ENCODE results near the gene OR5B12. TPM values are rescaled to one million over a fixed set of nuclear protein-coding genes. Genes with fewer than 3 reads are reported as not detected.
"Not testable (repeated sequence)": the region's sequence is repeated elsewhere in the genome, so short reads cannot be mapped to it uniquely, and the experiment has no call there.

Gene OR5B12
- total RNA-seq: not detected

DNA sequence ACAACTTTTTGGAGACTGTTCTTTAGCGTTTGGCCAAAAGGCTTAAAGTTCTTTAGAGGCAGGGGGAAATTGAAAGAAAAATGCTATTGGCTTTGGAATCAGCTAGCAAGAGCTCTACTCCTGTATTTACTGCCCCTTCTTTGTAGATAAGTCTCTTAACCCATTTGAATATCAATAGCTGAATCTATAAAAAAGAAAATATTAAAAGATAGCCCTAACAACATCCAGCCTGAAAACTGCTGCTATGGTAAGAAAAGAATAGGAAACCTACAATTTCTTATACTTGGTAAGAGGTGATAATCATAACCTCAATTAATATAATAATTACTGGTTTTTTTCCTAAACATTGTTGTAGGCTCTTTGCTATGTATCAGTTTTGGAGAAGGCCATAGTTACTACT lies at the start of gene OR5B12:
OR5B12 (minus strand) TSS at position 101 of the 400 bp plus-strand sequence. CDS start 2,085 bp downstream, outside the sequence.
- FAIRE-seq (no peak), DNase-seq (ENCODE audit: low spot score in 2 of 2) (no peak)

DNA sequence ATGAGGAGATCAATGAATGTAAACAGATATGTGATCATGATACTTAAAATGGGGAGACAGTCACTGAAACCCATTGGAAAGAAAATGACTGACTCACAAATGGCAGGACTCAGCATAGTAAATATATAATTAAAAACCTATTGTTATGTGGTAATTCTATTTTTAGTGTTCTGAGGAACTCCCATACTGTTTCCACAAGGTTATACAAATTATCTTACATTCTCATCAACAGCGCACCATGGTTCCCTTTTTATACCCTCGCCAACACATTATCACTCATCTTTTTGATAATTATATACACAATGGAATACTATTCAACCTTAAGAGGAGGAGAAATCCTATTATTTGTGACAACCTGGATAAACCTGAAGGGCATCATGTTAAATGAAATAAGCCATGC lies 48.8 kb upstream of the OR5B12 start:
- no peak for FAIRE-seq

DNA sequence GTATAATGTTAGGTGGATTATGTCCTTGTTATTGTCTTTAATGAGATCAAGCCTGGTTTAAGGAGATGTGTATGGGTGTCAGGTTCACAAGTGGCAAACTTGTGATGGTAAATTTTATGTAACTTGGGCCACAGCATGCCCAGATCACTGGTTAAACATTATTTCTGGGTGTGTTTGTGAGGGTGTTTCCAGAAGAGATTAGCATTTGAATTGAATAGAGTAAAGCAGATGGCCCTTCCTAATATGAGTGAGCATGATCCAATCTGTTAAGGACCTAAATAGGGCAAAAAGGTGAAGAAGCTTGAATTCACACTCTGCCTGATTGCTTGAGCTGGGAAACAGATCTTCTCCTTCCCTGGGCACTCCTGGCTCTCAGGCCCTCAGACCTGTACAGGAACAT lies 45.1 kb upstream of the OR5B12 start:
- FAIRE-seq (no peak), DNase-seq (ENCODE audit: low spot score in 2 of 2) (no peak)

More for the DNA sequence above, 48.8 kb upstream of the OR5B12 start:
- no peak for DNase-seq (ENCODE audit: low spot score in 2 of 2)

DNA sequence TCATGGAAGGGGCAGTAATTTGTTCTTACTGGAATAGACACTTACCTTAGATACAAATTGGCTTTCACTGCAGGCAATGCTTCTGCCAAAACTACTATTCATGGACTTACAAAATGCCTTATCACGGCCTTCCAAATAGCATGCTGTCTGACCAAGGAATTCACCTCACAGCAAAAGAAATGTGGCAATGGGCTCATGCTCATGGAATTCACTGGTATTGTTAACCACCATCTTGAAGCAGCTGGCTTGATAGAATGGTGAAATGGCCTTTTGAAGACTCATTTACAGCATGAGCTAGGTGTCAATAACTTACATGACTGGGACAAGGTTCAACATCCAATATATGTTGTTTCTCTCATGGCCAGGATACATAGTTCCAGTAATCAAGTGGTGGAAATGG lies 43.9 kb upstream of the OR5B12 start:
- FAIRE-seq: no peak
- DNase-seq (ENCODE audit: low spot score in 2 of 2): no peak

DNA sequence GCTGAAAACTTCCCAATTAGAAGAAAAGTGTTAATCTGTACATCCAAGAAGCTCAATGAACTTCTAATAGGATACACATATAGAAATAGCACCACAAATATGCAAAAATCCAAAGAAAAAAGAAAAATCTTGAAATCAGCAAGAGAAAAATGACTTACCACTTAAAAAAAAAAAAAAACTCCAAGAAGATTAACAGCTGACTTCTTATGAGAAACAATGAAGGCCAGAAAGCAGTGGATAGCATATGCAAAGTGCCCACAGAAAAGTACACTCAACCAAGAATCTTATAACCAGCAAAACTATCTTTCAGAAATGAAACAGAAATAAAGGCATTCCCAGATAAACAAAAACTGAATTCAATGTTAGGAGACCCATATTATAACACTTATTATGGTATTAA lies 29.9 kb upstream of the OR5B12 start:
- FAIRE-seq (no peak), DNase-seq (ENCODE audit: low spot score in 2 of 2) (no peak)

DNA sequence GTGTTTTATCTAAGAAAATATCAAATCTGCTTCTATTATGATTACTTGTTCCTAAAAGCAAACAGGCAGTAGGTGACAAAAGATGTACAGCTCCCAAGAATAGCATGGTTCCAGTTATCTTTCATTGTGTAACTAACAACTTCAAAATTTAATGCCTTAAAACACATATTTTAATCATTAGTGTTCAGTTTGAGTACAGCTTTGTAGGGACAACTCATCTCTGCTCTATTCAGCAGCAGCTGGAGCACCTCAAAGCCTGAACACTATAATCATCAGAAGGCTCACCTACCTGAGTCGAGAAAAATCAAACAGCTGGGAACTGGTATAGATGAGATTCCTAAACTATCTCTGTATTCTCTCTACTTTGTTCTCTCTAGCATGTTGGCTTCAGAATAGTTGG lies 24.3 kb upstream of the OR5B12 start:
- DNase-seq (ENCODE audit: low spot score in 2 of 2) (no peak), FAIRE-seq (no peak)

DNA sequence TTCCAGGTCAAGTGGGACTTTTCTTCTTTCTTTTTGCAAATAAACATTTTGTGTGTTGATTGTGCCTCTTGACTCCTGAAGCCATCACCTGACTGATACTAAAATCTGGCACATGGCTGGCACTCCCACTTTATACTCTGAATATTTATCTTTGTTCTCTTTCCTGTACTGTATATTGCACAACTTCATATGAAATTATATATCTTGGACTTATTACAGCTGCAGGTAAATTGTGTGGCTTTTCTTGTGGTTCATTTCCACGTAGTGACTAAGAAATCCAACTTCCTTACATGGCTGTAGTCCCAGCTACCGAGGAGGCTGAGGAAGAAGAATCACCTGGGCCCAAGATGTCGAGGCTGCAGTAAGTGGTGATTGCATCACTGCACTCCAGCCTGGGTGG lies 23.7 kb upstream of the OR5B12 start:
- FAIRE-seq (no peak), DNase-seq (ENCODE audit: low spot score in 2 of 2) (no peak)

DNA sequence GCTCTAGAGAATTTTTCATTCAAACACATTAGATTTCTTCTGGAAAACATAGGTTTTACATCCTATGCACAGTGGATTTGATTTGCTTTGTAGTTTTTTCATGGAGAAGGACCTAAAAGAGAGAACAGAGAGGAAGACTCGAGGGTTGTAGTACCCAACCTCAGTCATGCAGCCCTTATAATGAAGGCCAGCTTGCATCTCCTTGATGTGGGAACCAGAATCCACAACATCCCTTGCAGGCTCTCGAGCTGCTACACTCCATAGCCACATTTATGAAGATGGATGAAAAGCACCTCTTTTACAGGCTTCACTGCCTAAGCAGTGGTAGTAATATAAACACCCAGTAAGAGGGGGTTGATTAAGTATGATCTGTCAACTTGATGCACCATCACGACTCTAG lies 9.5 kb upstream of the OR5B12 start:
- no peak for DNase-seq (ENCODE audit: low spot score in 2 of 2)
- FAIRE-seq: no peak

DNA sequence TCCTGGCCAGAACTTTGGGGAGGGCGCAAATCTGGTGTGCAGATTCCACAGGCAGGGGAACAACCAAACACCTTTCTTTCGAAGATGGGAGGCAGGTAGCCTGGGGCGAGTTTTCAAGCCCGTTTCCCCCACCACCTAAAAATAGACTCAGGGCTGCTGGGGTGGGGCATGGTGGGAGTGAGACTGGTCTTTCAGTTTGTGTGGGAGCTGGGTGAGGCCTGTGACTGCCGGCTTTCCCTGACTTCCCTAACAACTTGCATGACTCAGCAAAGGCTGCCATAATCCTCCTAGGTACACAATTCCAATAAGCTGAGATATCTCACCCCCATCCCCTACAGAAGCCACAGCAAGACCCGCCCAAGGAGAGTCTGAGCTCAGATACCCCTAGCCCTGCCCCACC lies 4.3 kb upstream of the OR5B12 start:
- DNase-seq (ENCODE audit: low spot score in 2 of 2) (no peak), FAIRE-seq (no peak)

DNA sequence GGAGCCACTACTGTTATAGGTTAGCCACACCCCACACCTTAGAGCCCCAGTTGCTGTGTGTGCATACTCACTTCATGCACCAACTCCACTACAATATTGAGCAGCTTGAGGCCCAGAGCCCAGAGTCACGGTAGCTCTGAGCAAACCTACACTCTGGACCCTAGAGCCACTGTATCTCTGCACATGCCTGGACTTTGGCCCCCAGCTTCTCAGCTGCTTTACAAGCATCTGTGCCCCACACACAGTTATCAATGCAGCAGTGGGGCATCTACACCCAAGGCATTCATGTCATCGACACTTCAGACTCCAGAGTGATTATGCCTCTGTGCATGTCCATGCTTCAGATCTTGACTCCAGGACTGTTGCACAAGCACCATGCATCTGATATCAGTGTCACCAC lies 2.3 kb upstream of the OR5B12 start:
- FAIRE-seq (no peak), DNase-seq (ENCODE audit: low spot score in 2 of 2) (no peak)

DNA sequence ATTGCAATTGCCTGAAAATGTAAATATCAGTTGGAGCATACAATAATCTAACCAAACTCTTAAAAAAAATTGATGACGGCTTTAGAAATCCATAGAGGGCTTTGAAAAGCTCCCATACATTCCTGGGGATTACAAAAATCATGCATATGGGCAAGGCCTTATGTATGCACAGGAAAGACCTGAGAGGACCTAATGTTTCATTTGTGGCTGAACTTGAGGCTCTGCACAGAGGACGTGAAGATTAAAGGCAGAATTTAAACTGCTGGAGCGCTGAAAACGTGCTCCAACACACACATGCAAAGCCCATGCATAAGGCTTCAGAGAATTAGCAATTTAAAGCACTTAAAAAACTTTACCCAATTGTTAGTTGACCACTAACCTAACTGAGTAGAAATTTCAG lies 3.5 kb downstream of the OR5B12 start:
- DNase-seq (ENCODE audit: low spot score in 2 of 2): no peak
- FAIRE-seq: no peak

DNA sequence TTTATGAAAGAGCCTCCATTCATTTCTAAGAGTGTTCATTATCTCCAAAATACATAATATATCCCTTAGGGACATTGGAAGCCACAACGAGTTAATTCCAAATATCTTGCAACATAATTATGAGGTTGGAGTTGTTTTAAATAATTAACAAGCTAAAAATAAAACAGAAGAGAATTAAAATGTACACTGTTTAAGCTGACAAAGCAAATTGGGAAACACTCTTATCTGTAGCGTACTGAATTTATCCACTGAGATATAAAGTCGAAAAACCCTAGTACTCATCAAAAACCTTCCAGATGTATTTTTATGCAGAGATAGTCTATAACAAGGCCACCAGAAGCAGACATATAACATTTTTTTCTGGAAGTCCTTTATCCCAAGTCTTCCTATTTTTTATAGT lies 7.8 kb downstream of the OR5B12 start:
- FAIRE-seq: no peak
- DNase-seq (ENCODE audit: low spot score in 2 of 2): no peak

DNA sequence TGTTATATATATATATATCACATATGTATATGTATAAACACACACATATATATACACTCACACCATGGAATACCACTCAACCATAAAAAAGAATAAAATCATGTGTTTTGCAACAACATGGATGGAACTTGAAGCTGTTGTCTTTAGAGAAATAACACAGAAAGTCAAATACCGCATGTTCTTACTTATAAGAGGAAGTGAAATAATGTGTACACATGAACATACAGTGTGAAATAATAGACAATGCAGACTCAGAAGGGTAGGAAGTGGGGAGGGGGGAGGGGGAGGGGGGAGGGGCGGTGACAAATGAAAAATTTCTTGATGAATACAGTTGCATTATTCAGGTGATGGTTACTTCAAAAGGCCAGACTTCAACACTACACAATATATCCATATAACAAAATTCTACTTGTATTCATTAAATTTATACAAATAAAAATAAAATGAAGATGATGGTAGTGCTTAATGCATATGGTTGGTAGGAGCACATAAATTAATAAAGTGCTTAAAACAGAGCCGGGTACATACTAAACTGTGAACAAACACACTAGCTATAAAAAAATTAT lies 8.3 kb downstream of the OR5B12 start:
- DNase-seq (ENCODE audit: low spot score in 2 of 2) (no peak), FAIRE-seq (no peak)

DNA sequence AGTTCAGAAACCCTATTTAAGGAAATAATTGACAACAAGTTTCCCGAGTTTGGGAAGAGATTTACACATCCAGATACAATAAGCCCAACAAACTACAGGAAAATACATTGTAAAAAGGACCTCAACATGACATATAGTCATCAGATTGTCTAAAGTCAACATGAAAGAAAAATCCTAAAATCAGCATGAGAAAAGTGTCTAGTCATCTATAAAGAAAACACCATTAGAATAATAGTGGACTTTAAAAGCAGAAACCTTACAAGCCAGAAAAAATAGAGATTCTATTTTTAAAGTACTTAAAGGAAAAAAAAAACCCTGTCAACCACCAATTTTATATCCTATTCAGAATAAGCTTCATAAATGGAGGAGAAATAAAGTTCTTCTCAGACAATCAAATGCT lies 12.8 kb downstream of the OR5B12 start:
- no peak for DNase-seq (ENCODE audit: low spot score in 2 of 2)
- FAIRE-seq: no peak

DNA sequence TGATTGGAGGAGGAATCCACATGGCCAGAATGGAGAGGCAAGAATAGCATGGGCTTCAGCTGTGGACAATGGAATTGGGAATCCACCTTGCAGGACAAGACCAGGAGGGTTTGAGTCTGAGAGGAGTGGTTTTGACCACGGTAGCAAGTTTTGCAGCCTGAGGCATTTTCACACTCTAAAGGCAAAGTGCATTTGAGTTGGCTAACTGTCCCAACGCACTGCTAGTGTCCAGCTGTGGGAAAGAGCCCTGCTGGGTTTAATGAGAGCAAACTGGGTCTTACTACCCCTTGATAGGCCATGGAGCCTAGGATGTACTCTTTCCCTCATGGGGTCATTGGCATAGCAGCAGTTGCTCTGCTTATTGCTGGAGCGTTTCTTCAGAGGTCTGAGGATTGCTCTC lies 14.0 kb downstream of the OR5B12 start, which contains the start of gene OR5B2:
OR5B2 (minus strand) TSS at position 101 of the 400 bp plus-strand sequence. CDS start 4,860 bp downstream, outside the sequence.
- no peak for DNase-seq (ENCODE audit: low spot score in 2 of 2)
- FAIRE-seq: no peak

DNA sequence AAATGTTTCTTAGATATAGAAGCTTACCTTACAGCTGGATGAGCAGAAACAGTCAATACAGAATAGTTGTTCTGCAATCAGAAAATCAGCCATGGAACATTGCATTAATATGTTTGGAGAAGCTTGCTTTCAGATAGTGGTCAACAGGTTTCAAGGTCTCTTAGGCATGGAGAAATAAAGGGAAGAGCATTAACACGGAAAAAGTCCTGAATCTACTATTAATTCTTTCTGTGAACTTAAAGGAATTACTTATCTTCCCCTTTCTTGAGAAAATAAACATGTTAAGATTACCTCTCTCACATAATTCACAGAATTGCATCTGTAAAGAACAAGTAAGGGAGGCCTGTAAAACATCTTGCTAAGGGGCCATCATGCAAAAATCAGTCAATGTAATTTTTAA lies 35.3 kb downstream of the OR5B12 start, which contains the start of gene OR5B3:
OR5B3 (minus strand) TSS at position 101 of the 400 bp plus-strand sequence. CDS start 3,465 bp downstream, outside the sequence.
- FAIRE-seq (no peak), DNase-seq (ENCODE audit: low spot score in 2 of 2) (no peak)

DNA sequence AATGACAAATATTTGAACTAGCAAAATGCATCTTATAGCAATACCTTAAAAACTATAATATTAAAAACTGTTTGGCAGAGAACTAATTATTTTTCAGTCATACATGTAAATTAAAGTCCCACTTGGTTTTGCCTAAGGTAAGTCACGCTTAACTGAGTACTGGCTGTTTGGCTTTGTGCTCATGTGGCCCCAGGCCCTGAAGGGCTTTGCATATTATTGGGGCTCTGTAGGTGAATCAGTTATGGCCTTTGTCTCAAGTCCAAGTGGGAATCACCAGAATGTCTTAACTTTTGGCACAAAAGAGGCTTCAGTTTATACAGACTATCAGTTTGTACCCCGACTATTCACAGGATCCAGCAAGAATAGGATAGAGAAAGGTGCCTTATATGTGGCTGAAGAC lies 42.4 kb downstream of the OR5B12 start:
- not testable (repeated sequence) for FAIRE-seq; DNase-seq (ENCODE audit: low spot score in 2 of 2)

DNA sequence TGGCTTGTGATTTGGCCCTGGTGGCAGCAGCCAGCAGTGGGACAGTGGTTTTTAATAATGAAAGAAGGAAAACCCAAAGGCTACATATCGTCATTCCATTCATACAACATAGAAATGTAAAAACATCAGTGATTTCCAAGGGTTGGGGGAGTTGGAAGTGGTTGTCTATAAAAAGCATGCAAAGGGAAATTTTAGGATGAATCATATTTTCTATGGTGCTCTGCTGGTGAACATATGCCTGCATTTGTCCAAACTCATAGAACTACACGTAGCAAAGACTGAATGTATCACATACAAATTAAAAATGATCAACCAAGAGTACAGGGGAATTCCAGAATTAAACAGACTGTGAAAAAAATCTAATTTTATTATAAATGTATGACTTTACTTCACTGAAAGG lies 46.5 kb downstream of the OR5B12 start:
- no peak for FAIRE-seq
- no peak for DNase-seq (ENCODE audit: low spot score in 2 of 2)

DNA sequence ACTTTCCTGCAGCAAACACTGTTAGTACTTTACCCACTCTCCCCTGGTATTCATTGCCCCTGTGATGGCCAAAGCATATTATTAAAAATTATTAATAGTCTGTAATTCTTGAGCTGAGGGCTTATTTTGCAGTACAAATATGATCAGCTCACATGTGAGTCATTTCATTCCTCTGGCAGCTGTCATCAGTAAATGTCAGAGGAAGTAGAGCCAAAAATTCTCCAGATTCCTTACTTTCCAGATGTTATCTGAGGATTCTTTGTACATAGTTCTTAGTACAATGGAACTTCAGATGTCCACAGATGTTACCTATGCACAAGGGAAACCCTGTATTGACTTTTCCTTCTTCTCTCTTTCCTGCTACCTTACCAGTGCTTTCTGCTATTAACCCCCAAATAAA lies 47.8 kb downstream of the OR5B12 start:
- FAIRE-seq: no peak

DNA sequence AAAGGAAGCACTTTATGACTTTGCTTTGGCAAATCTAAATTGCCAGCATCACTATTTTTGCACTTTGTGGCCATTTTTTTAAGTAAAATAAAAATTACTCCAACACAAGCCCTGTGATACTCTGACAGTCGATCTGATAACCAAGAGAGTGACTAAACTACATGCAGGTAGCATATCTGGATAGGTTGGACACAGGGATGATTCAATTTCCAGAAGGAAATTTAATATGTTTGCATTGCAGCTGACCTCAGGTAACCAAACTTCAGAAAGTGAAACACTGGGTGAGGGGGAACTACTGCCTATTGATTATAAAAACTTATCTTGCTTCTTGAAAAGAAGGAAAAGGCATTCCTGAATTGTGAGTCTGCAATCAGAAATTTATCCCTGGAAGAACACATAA lies 49.3 kb downstream of the OR5B12 start:
- FAIRE-seq (no peak), DNase-seq (ENCODE audit: low spot score in 2 of 2) (no peak)

More for the DNA sequence above, 47.8 kb downstream of the OR5B12 start:
- DNase-seq (ENCODE audit: low spot score in 2 of 2): no peak

DNA sequence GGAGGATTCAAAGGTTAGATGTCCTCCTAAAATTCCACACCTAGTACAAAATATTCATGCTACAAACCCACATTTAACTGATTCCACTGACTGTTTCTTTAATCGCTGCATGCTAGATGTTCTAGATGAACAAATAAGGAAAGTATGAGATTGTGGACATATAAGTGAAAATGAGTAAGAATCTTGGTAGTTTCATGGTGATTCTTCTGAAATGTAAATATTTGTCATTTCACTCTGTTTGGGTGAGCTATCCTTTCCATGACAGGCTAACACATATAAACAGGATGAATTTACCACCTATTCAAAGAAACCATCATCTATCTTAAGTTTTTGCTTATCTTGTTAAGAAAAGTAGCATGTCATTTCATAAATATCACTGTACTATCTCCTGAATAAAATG lies 50.2 kb downstream of the OR5B12 start:
- no peak for FAIRE-seq
- DNase-seq (ENCODE audit: low spot score in 2 of 2): no peak

DNA sequence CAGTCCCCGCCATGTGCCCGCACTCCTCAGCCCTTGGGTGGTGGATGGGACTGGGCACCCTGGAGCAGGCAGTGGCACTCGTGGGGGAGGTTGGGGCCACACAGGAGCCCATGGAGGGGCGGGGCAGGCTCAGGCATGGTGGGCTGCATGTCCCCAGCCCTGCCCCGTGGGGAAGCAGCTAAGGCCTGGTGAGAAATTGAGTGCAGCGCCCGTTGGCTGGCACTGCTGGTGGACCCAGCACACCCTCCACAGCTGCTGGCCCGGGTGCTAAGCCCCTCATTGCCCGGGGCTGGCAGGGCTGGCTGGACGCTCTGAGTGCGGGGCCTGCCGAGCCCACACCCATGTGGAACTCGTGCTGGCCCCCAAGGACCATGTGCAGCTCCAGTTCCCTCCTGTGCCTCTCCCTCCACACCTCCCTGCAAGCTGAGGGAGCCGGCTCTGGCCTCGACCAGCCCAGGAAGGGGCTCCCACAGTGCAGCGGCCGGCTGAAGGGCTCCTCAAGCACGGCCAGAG lies 51.4 kb downstream of the OR5B12 start:
- FAIRE-seq (no peak), DNase-seq (ENCODE audit: low spot score in 2 of 2) (no peak)
